Measurements from ENCODE around the gene PLEKHM2. TPM values are rescaled to one million over a fixed set of nuclear protein-coding genes. Genes with fewer than 3 reads are reported as not detected.

The PLEKHM2 gene
- total and polyA plus RNA-seq, 2 of the 8 experiments (the other 6 are each of a cell fraction or from before 2014, with no cell fraction given), result 38.3 to 47.6 TPM

DNA sequence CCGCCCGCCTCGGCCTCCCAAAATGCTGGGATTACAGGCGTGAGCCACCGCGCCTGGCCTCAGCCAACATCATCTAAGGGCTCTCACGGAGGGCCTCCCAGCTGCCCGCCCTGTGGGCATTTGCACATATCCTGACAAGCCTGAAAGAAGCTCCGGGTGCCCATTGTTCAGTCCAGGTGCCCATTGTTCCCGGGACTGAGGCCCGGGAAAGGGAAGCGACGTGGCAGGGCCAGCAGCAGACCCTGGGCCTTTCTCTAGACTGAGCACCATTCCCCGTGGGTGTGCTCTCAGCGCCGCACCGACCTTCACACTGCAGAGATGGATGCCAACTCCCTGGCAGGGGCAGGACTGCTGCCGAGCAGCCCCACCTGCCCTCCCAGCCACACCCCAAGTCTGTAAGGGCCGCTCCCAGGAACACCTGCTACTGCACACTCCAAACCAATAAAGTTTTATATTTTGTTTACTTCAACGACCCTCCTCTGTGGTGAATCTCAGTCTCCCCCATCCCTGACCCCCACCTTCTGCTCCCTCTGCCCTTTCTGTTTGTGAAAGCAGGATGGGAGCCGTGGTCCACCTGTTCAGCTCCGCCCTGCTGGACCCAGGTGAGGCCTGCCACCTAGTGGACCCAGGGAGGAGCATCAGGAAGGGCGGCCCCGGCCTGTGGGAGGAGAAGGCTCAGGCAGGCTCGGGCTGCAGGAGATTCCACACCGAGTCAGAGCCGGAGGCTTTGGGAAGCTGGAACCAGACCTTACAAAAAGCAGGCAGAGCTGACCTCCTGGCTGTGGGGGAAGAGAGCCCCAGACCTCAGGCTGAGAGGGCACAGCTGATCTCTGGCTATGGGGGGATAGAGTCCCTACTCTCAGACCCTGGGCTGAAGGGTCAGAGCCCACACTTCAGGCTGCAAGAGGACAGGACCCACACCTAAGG, 57.1 kb downstream of the PLEKHM2 start (continued):
- TF ChIP-seq GABPA (IDR thresholded peaks at IDR 0.05; ENCODE audit: borderline replicate concordance, insufficient read depth, low read length), result peak; percentile 62; the same call in 1 of the 2 replicates
- no peak for TF ChIP-seq POU5F1 (IDR thresholded peaks at IDR 0.05; ENCODE audit: low read depth, low read length)
- TF ChIP-seq EP300 (IDR thresholded peaks at IDR 0.05; ENCODE audit: borderline replicate concordance in 1 of 2, low read depth in 2 of 2, low read length in 2 of 2), result no peak
- TF ChIP-seq YY1 (IDR thresholded peaks at IDR 0.05; ENCODE audit: low read depth, low read length), result no peak
- TF ChIP-seq KDM1A (IDR thresholded peaks at IDR 0.05; ENCODE audit: borderline replicate concordance, low read length), result no peak

Measured in H1 (cell line).